ENCODE measurements around the gene PLEKHA8. TPM values are rescaled to one million over a fixed set of nuclear protein-coding genes. Genes with fewer than 3 reads are reported as not detected.

Gene PLEKHA8, protein sequence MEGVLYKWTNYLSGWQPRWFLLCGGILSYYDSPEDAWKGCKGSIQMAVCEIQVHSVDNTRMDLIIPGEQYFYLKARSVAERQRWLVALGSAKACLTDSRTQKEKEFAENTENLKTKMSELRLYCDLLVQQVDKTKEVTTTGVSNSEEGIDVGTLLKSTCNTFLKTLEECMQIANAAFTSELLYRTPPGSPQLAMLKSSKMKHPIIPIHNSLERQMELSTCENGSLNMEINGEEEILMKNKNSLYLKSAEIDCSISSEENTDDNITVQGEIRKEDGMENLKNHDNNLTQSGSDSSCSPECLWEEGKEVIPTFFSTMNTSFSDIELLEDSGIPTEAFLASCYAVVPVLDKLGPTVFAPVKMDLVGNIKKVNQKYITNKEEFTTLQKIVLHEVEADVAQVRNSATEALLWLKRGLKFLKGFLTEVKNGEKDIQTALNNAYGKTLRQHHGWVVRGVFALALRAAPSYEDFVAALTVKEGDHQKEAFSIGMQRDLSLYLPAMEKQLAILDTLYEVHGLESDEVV
- polyA plus RNA-seq (2012; ENCODE audit: insufficient read length, low read depth): 0.06 TPM

DNA sequence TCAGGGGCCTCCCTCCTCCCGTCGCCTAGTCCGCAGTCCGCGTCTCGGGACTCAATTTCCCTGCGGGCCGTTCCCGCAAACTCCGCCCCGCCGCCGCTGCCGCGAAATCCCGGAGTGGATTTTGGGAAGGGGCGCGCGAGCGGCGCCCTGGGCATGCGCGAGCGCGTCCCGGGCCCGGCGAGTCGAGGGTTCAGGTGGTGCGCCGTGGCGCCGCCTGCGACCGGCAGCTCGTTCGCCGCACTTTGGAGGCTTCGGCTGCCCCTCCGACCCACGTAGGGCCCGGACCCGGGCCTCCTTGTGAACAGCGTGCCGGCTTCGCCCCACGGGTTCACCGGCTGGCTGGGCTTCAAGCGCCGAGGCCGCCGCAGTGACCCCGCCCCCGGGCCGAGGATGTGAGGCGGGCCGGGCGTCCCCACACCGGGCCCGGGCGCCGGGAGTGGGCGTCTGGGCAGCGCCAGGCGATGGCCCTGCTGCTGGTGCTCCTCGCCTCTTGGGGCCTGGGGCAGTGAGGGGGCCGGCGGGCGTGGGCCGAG is at the start of gene PLEKHA8:
Gene PLEKHA8, plus strand, starts transcription at position 197 of the 533 bp plus-strand sequence. CDS start 351 bp downstream, outside the sequence.
- TF ChIP-seq POLR2AphosphoS5 (IDR thresholded peaks at IDR 0.05; ENCODE audit: low read depth, low read length) (no peak), FOXP2 (optimal IDR thresholded peaks at IDR 0.05; ENCODE audit: borderline replicate concordance, extremely low read depth, extremely low read length, insufficient read depth) (no peak), SIN3A (IDR thresholded peaks at IDR 0.05; ENCODE audit: borderline replicate concordance, insufficient read depth, low read length) (no peak), TAF1 (IDR thresholded peaks at IDR 0.05; ENCODE audit: borderline replicate concordance, insufficient read depth, low read length) (no peak)
- TF ChIP-seq, protein P1, sequence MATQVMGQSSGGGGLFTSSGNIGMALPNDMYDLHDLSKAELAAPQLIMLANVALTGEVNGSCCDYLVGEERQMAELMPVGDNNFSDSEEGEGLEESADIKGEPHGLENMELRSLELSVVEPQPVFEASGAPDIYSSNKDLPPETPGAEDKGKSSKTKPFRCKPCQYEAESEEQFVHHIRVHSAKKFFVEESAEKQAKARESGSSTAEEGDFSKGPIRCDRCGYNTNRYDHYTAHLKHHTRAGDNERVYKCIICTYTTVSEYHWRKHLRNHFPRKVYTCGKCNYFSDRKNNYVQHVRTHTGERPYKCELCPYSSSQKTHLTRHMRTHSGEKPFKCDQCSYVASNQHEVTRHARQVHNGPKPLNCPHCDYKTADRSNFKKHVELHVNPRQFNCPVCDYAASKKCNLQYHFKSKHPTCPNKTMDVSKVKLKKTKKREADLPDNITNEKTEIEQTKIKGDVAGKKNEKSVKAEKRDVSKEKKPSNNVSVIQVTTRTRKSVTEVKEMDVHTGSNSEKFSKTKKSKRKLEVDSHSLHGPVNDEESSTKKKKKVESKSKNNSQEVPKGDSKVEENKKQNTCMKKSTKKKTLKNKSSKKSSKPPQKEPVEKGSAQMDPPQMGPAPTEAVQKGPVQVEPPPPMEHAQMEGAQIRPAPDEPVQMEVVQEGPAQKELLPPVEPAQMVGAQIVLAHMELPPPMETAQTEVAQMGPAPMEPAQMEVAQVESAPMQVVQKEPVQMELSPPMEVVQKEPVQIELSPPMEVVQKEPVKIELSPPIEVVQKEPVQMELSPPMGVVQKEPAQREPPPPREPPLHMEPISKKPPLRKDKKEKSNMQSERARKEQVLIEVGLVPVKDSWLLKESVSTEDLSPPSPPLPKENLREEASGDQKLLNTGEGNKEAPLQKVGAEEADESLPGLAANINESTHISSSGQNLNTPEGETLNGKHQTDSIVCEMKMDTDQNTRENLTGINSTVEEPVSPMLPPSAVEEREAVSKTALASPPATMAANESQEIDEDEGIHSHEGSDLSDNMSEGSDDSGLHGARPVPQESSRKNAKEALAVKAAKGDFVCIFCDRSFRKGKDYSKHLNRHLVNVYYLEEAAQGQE (IDR thresholded peaks at IDR 0.05; ENCODE audit: insufficient read depth in 1 of 2, low read depth in 2 of 2, low read length in 2 of 2): no peak

DNA sequence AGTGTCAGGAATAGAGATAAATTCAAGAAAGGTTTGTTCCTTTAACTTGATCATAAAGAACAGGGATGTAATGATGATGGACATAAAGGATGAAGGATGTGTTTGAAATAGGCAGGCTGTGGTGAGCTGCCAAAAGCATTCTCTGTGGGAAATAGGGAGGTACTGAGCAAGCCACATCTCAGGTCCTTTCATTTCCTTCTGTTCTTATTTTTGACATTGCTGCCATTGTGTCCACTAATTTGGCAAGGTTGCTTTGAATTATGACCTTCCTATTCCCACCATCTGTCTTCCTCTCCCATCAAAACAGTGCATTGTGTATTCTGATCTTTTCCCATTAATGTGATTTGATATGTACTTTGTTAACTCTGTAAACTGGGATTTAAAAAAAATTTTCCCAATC is 48.1 kb upstream of the PLEKHA8 start:
- TF ChIP-seq TAF1 (IDR thresholded peaks at IDR 0.05; ENCODE audit: borderline replicate concordance, insufficient read depth, low read length) (no peak), SIN3A (IDR thresholded peaks at IDR 0.05; ENCODE audit: borderline replicate concordance, insufficient read depth, low read length) (no peak), FOXP2 (optimal IDR thresholded peaks at IDR 0.05; ENCODE audit: borderline replicate concordance, extremely low read depth, extremely low read length, insufficient read depth) (no peak), POLR2AphosphoS5 (IDR thresholded peaks at IDR 0.05; ENCODE audit: low read depth, low read length) (no peak)
- TF ChIP-seq, protein P1 (IDR thresholded peaks at IDR 0.05; ENCODE audit: insufficient read depth in 1 of 2, low read depth in 2 of 2, low read length in 2 of 2): no peak

DNA sequence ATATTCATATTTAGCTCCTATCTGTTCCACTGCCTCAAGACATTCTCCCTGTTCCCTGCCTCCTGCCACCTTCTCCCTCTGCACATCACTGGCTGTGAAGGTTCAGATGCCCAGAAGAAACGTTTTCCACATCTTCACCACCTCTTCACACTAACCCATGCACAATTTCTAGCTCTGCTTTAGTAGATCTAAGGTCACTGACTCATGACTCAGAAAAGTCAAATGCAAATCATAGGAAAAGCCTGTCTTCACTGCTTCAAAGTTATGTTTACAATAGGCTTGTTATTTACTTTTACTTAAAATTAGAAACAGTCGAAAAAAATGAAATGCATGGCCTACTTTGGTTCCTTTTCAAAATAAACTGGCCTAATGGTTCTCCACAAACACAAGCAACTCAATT is 41.1 kb upstream of the PLEKHA8 start:
- TF ChIP-seq SIN3A (IDR thresholded peaks at IDR 0.05; ENCODE audit: borderline replicate concordance, insufficient read depth, low read length) (no peak), POLR2AphosphoS5 (IDR thresholded peaks at IDR 0.05; ENCODE audit: low read depth, low read length) (no peak), TAF1 (IDR thresholded peaks at IDR 0.05; ENCODE audit: borderline replicate concordance, insufficient read depth, low read length) (no peak), FOXP2 (optimal IDR thresholded peaks at IDR 0.05; ENCODE audit: borderline replicate concordance, extremely low read depth, extremely low read length, insufficient read depth) (no peak)
- TF ChIP-seq, protein P1 (IDR thresholded peaks at IDR 0.05; ENCODE audit: insufficient read depth in 1 of 2, low read depth in 2 of 2, low read length in 2 of 2): no peak

DNA sequence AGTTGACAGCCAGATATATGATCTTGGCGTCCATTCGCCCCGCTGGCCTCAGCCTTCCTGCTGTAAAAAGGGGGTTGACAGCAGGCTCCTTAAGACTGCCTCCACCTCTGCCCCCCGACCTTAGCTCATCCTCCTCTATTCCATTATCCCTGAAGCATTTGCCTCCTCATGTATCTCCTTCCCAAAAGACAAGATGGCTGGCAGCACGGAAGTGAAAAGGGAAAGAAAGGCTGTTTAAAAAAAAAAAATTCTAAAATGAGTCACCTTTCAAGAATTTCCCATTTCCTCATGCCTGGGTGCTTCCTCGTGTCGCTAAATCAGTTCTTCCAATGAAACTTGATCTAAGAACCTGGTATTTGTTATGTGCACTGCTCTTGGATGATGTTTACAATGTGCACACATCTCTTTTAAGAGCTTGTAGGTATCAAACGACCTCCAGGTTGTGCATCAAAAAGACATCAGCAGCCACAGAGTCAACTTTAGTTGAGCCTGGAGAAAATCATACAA is 40.3 kb upstream of the PLEKHA8 start:
- TF ChIP-seq, protein P1 (IDR thresholded peaks at IDR 0.05; ENCODE audit: insufficient read depth in 1 of 2, low read depth in 2 of 2, low read length in 2 of 2): no peak
- TF ChIP-seq FOXP2 (optimal IDR thresholded peaks at IDR 0.05; ENCODE audit: borderline replicate concordance, extremely low read depth, extremely low read length, insufficient read depth) (no peak), POLR2AphosphoS5 (IDR thresholded peaks at IDR 0.05; ENCODE audit: low read depth, low read length) (no peak), SIN3A (IDR thresholded peaks at IDR 0.05; ENCODE audit: borderline replicate concordance, insufficient read depth, low read length) (no peak), TAF1 (IDR thresholded peaks at IDR 0.05; ENCODE audit: borderline replicate concordance, insufficient read depth, low read length) (no peak)
